Endodermal cell (in vitro differentiated cells): ENCODE data around the gene KCTD21. TPM values are rescaled to one million over a fixed set of nuclear protein-coding genes. Genes with fewer than 3 reads are reported as not detected.

ENCODE experiments used
- DNase-seq: peaks from one replicate; pipeline ENCODE4 v3.0.0-alpha.2; 2017
- H3K27ac ChIP-seq: 2 replicates; pipeline ENCODE4 v1.5.1; 2013; ENCODE audit warnings: mild to moderate bottlenecking, low read depth, low read length, moderate library complexity
- H3K27me3 ChIP-seq: 2 replicates; pipeline ENCODE4 v1.6.1; 2013; ENCODE audit warnings: mild to moderate bottlenecking, low read length, moderate library complexity; ENCODE audit not compliant: insufficient read depth, control insufficient read depth, poor library complexity, severe bottlenecking
- H3K36me3 ChIP-seq: 2 replicates; pipeline ENCODE4 v1.7.0; 2013; ENCODE audit warnings: mild to moderate bottlenecking, low read length, moderate library complexity; ENCODE audit not compliant: control insufficient read depth, insufficient read depth
- H3K4me1 ChIP-seq: one replicate; pipeline ENCODE4 v1.7.0; 2013; ENCODE audit warnings: low read length; ENCODE audit not compliant: control insufficient read depth, insufficient read depth
- H3K4me3 ChIP-seq: 2 replicates; pipeline ENCODE4 v1.5.1; 2013; ENCODE audit warnings: mild to moderate bottlenecking, low read length, moderate library complexity
- H3K9ac ChIP-seq: 2 replicates; pipeline ENCODE4 v1.6.1; 2013; ENCODE audit warnings: mild to moderate bottlenecking, low read length, moderate library complexity; ENCODE audit not compliant: poor library complexity, severe bottlenecking; ENCODE audit errors: extremely low read depth
- H3K9me3 ChIP-seq: 2 replicates; pipeline ENCODE4 v1.6.1; 2013; ENCODE audit warnings: mild to moderate bottlenecking, low read length, moderate library complexity; ENCODE audit not compliant: control insufficient read depth
- H3K27ac Mint-ChIP-seq: 2 replicates; pipeline ENCODE4 v1.8.0; 2020; ENCODE audit warnings: mixed read lengths
- H3K27me3 Mint-ChIP-seq: 2 replicates; pipeline ENCODE4 v1.8.0; 2021; ENCODE audit warnings: mild to moderate bottlenecking, mixed read lengths; ENCODE audit not compliant: insufficient read depth
- H3K36me3 Mint-ChIP-seq: 2 replicates; pipeline ENCODE4 v1.8.0; 2020; ENCODE audit warnings: low read depth, mixed read lengths
- H3K4me1 Mint-ChIP-seq: 2 replicates; pipeline ENCODE4 v1.8.0; 2020; ENCODE audit warnings: mixed read lengths
- H3K4me3 Mint-ChIP-seq: 2 replicates; pipeline ENCODE4 v1.8.0; 2020; ENCODE audit warnings: mild to moderate bottlenecking, moderate library complexity, mixed read lengths
- H3K9me3 Mint-ChIP-seq: 2 replicates; pipeline ENCODE4 v1.8.0; 2020; ENCODE audit warnings: mild to moderate bottlenecking, mixed read lengths
- WGBS, 2 experiments: methylation state at CpG; one replicate each; pipeline versions ENCODE4 v1.1.5 to v1.1.7; 2013; ENCODE audit warnings: missing lambda C conversion rate in 2 of 2, mixed read lengths in 1 of 2; ENCODE audit not compliant: insufficient coverage in 1 of 2, insufficient read length in 1 of 2; 5-methylcytosine and 5-hydroxymethylcytosine counted together
- total RNA-seq, 2 donors: library from RNA; stranded (reverse); fragmentation: NEBNext Ultra II Directional in 1 of 2; extraction: Animal tissue kit (Norgen Biotek cat#: 25700) in 1 of 2; gene quantifications; 2 replicates in 1 of 2; 3 replicates in 1 of 2; pipeline ENCODE4 v1.2.1, GENCODE V29; 2021
- TF ChIP-seq, protein P1 (sequence below): fragments of 200-600 bp; sonication (generic); conservative IDR thresholded peaks from 2 replicates; pipeline ENCODE4 v1.5.0; 2021; ENCODE audit warnings: antibody characterized with exemption, mild to moderate bottlenecking

The KCTD21 gene
- total RNA-seq, 2 donors from 2014 or later = 4.1 to 4.6 TPM

DNA sequence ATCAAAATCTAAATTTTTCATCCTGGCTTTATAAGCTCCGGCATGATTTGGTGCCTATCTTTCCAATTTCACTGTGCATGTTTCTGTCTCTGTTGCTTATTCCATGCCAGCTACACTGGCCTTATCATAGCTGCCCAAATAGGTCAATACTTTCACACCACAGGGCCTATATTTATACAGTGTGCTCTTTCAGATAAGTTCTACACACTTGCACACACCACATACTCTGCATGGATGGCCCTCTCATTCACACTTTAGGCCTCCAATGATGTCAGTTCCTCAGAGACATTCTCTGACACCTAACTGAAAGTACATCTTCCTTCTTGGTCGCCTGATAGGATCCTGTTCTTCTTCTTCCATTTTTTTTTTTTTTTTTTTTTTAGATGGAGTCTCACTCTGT is 56.0 kb downstream of the KCTD21 start:
- peaks cover 30% of the 10 kb centered on the region for H3K36me3 Mint-ChIP-seq
- peaks cover 25% of the 10 kb centered on the region for H3K36me3 ChIP-seq
- no peaks in the 10 kb centered on the region for H3K27me3 ChIP-seq
- TF ChIP-seq, protein P1, sequence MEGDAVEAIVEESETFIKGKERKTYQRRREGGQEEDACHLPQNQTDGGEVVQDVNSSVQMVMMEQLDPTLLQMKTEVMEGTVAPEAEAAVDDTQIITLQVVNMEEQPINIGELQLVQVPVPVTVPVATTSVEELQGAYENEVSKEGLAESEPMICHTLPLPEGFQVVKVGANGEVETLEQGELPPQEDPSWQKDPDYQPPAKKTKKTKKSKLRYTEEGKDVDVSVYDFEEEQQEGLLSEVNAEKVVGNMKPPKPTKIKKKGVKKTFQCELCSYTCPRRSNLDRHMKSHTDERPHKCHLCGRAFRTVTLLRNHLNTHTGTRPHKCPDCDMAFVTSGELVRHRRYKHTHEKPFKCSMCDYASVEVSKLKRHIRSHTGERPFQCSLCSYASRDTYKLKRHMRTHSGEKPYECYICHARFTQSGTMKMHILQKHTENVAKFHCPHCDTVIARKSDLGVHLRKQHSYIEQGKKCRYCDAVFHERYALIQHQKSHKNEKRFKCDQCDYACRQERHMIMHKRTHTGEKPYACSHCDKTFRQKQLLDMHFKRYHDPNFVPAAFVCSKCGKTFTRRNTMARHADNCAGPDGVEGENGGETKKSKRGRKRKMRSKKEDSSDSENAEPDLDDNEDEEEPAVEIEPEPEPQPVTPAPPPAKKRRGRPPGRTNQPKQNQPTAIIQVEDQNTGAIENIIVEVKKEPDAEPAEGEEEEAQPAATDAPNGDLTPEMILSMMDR = no peak
- H3K27ac Mint-ChIP-seq = no peak overlapping the region
- no peak overlapping the region for H3K27ac ChIP-seq
- H3K9me3 ChIP-seq = no peaks in the 10 kb centered on the region
- no peaks in the 10 kb centered on the region for H3K4me1 ChIP-seq
- H3K27me3 Mint-ChIP-seq = no peaks in the 10 kb centered on the region
- H3K4me3 ChIP-seq = no peak overlapping the region
- no peak overlapping the region for H3K9ac ChIP-seq
- no peaks in the 10 kb centered on the region for H3K9me3 Mint-ChIP-seq
- H3K4me1 Mint-ChIP-seq = no peaks in the 10 kb centered on the region
- no peak overlapping the region for H3K4me3 Mint-ChIP-seq
- no peak for DNase-seq
- 95 to 100% methylated on average over 1 to 2 of the region's 2 CpGs for WGBS, 2 experiments

DNA sequence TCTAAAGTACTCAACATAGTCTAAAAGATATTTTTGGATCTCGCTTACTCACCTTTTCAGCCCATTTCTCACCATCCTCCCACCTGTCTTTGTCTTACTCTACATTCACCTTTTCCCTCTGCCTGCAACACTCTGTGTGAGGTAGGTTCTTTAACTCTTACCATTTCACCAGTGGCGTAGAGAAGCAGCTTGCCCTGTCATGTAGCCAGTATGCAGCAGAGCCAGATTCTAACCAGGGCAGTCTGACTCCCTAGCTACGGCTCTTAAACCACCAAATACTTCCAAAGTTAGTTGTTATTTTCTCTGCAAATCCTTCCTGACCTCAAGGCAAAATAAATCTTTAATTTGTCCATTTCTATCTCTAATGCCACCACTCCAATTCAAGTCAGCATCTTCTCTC is 56.5 kb downstream of the KCTD21 start:
- no peak overlapping the region for H3K9ac ChIP-seq
- no peak overlapping the region for H3K27ac Mint-ChIP-seq
- no peaks in the 10 kb centered on the region for H3K27me3 Mint-ChIP-seq
- no peak overlapping the region for H3K4me3 ChIP-seq
- no peaks in the 10 kb centered on the region for H3K27me3 ChIP-seq
- no peaks in the 10 kb centered on the region for H3K9me3 Mint-ChIP-seq
- no peaks in the 10 kb centered on the region for H3K4me1 Mint-ChIP-seq
- no peak overlapping the region for H3K27ac ChIP-seq
- no peaks in the 10 kb centered on the region for H3K4me1 ChIP-seq
- no peaks in the 10 kb centered on the region for H3K9me3 ChIP-seq
- peaks cover 21% of the 10 kb centered on the region for H3K36me3 ChIP-seq
- TF ChIP-seq, protein P1 = no peak
- no peak overlapping the region for H3K4me3 Mint-ChIP-seq
- H3K36me3 Mint-ChIP-seq = peaks cover 25% of the 10 kb centered on the region
- no peak for DNase-seq
- WGBS, 2 experiments = 25 to 83% methylated on average over 1 to 3 of the region's 3 CpGs

DNA sequence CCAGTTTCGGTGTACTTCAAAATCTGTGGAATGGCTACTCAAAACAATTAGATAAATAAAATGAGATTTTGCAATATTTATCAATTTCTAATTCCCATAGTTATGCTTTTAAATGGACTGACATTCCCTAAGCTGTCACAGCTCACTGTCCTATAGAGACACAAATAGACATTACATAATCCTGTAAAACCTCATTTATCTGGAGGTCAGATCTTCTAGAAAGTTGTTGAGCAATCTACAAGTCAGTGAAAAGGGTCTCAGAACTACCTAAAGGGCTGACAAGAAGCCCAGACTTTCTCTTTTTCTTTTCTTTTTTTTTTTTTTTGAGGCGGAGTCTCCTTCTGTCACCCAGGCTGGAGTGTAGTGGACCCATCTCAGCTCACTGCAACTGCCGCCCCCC is 61.0 kb downstream of the KCTD21 start:
- no peaks in the 10 kb centered on the region for H3K4me1 Mint-ChIP-seq
- 89 to 100% methylated on average over 1 to 2 of the region's 3 CpGs for WGBS, 2 experiments
- DNase-seq = no peak
- H3K9me3 Mint-ChIP-seq = no peaks in the 10 kb centered on the region
- Histone ChIP-seq H3K9ac (no peak overlapping the region), H3K4me1 (no peaks in the 10 kb centered on the region), H3K9me3 (no peaks in the 10 kb centered on the region), H3K36me3 (peaks cover 17% of the 10 kb centered on the region), H3K27me3 (no peaks in the 10 kb centered on the region), H3K4me3 (no peak overlapping the region), H3K27ac (no peak overlapping the region)
- H3K36me3 Mint-ChIP-seq = peaks cover 21% of the 10 kb centered on the region
- H3K4me3 Mint-ChIP-seq = no peak overlapping the region
- H3K27me3 Mint-ChIP-seq = no peaks in the 10 kb centered on the region
- no peak overlapping the region for H3K27ac Mint-ChIP-seq
- TF ChIP-seq, protein P1 = no peak

Other genes starting within 250 kb of the KCTD21 start
- 10 to 100 TPM; 37.2 to 42.0 TPM for gene INTS4, start 194.0 kb downstream of the KCTD21 start, total RNA-seq
- gene KCTD14, start 165.3 kb downstream of the KCTD21 start, total RNA-seq = 10 to 100 TPM in 1 of 2 donors, 1 to 10 TPM in 1; 8.6 to 12.8 TPM
- not detected for gene THRSP, start 124.8 kb downstream of the KCTD21 start, total RNA-seq
- 100 to 1,000 TPM; 255 to 275 TPM for gene NDUFC2, start 108.8 kb downstream of the KCTD21 start, total RNA-seq
- gene ALG8, start 49.0 kb downstream of the KCTD21 start, total RNA-seq = 10 to 100 TPM; 72.1 to 81.4 TPM
- 10 to 100 TPM in 1 of 2 donors, 1 to 10 TPM in 1; 8.6 to 11.2 TPM for gene USP35, start 293 bp upstream of the KCTD21 start, total RNA-seq
- 10 to 100 TPM; 26.9 to 62.8 TPM for gene GAB2, start 229.2 kb upstream of the KCTD21 start, total RNA-seq